H1 (cell line): ENCODE measurements around the gene COA3. TPM values are rescaled to one million over a fixed set of nuclear protein-coding genes. Genes with fewer than 3 reads are reported as not detected.

Source experiments
- polyA plus RNA-seq, 7 experiments: library from polyadenylated mRNA; depleted of rRNA in 3 of 7; stranded (reverse) in 5 of 7; unstranded in 2 of 7; fragments of >200 nt in 5 of 7; fragments of 200-250 nt in 2 of 7; gene quantifications; 1 replicate in 5 of 7; 2 replicates in 1 of 7; 4 replicates in 1 of 7; pipeline versions ENCODE4 v1.2.1 to v1.2.3, GENCODE V29; 2011 to 2013; ENCODE audit warnings: missing spikeins in 2 of 7, mixed read lengths in 2 of 7
- total RNA-seq: library from RNA; stranded (reverse); fragmentation: NEBNext Ultra II Directional; extraction: Animal tissue kit (Norgen Biotek cat#: 25700); gene quantifications from 2 replicates; pipeline ENCODE4 v1.2.1, GENCODE V29; 2021
- TF ChIP-seq, protein P1 (sequence below): IDR thresholded peaks from 2 replicates; pipeline ENCODE4 v1.6.1; 2011; ENCODE audit warnings: low read length, improper control_type of control experiment

Gene COA3
- total and polyA plus RNA-seq, 2 of the 8 experiments (the other 6 are each of a cell fraction or from before 2014, with no cell fraction given), result 68.4 to 143 TPM

DNA sequence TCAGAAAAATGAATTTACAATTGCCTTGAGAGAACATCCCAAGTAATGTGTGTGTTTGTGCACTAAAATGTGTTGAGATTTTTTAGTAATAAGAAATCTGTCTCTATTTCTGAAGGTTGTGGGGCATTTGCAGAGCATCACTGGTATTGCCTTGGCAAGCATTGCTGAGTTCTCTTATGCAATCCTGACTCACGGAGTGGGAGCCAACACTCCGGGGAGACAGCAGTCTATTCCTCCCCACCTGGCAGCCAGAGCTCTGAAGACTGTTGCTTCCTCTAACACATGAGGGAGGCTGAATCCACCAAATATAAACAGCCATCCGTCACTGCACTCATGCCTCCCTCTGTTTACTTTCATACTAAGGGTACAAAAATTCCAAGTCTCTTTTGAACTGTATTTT is 10.7 kb upstream of the COA3 start (continued):
- TF ChIP-seq, protein P1, sequence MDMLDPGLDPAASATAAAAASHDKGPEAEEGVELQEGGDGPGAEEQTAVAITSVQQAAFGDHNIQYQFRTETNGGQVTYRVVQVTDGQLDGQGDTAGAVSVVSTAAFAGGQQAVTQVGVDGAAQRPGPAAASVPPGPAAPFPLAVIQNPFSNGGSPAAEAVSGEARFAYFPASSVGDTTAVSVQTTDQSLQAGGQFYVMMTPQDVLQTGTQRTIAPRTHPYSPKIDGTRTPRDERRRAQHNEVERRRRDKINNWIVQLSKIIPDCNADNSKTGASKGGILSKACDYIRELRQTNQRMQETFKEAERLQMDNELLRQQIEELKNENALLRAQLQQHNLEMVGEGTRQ, result no peak
